Measurements from ENCODE around the gene CIAPIN1. TPM values are rescaled to one million over a fixed set of nuclear protein-coding genes. Genes with fewer than 3 reads are reported as not detected.
A peak's percentile ranks its signal among the peaks of the same experiment; 100 is the strongest.

Gene CIAPIN1
- total and polyA plus RNA-seq, 5 donors from 2014 or later = 27.1 to 56.5 (median 50.6) TPM

DNA sequence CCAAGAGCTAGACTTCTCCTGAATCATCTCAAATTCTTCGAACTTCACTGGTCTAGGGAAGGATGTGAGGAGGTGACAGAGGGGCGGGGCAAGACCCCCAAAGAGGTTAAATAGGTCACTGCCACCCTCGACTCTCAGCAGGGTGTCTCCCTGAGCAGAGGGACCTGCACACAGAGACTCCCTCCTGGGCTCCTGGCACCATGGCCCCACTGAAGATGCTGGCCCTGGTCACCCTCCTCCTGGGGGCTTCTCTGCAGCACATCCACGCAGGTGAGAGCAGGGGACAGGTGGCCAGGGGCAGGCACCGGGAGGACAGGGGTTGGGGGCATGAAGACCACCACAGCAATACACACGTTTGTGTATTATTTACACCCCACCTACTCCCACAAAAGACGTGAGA lies 33.5 kb downstream of the CIAPIN1 start:
- Histone ChIP-seq H3K9me3 (ENCODE audit: control insufficient read depth in 2 of 2, low read length in 2 of 2) (no peaks in the 10 kb centered on the region), H3K27ac (ENCODE audit: insufficient read depth, low read length, poor library complexity, severe bottlenecking) (no peak overlapping the region), H3K27me3 (ENCODE audit: control insufficient read depth, insufficient read depth, low read length) (no peaks in the 10 kb centered on the region), H3K4me3 (ENCODE audit: low read depth, low read length) (no peak overlapping the region), H3K36me3 (ENCODE audit: control insufficient read depth, insufficient read depth, low read length) (no peaks in the 10 kb centered on the region), H3K4me1 (ENCODE audit: control insufficient read depth, insufficient read depth, low read length, poor library complexity, severe bottlenecking) (peaks cover 11% of the 10 kb centered on the region)
- no peak for DNase-seq
- Mint-ChIP-seq H3K36me3 (no peaks in the 10 kb centered on the region), H3K4me1 (peaks cover 3 to 14% (median 7%) of the 10 kb centered on the region in 4 donors), H3K4me3 (no peak overlapping the region), H3K27ac (peak overlapping the region in 1 of 3 donors; percentile 55), H3K27me3 (peaks cover 9% of the 10 kb centered on the region), H3K9me3 (no peaks in the 10 kb centered on the region)
- no peak for ATAC-seq (ENCODE audit: low read depth in 2 of 2)

DNA sequence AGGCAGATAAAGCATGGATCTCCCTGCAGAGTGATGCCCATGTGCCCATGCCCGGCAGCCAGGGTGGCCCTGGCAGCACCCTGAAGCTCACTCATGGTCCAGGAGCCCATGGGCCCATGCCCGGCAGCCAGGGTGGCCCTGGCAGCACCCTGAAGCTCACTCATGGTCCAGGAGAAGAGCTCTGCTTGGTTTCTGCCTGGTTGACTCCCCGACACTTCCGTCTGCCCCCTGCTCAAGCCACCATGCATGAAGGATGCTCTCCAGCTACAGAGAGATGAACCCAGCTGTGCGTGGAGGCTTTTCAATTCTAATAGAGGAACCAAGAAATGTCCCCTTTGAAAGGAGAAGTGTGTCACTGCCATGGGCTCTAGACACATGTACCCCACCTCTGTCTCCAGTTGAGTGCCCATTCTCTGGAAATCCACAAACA lies 33.9 kb downstream of the CIAPIN1 start:
- Mint-ChIP-seq H3K27me3 (peaks cover 9% of the 10 kb centered on the region), H3K36me3 (no peaks in the 10 kb centered on the region), H3K4me1 (peaks cover 3 to 11% (median 6%) of the 10 kb centered on the region in 4 donors), H3K4me3 (no peak overlapping the region), H3K27ac (peak overlapping the region in 1 of 3 donors; percentile 55), H3K9me3 (no peaks in the 10 kb centered on the region)
- ATAC-seq (ENCODE audit: low read depth in 2 of 2) = peak in 1 of 2 donors; percentile 26
- peaks cover 8% of the 10 kb centered on the region for H3K4me1 ChIP-seq (ENCODE audit: control insufficient read depth, insufficient read depth, low read length, poor library complexity, severe bottlenecking)
- H3K36me3 ChIP-seq (ENCODE audit: control insufficient read depth, insufficient read depth, low read length) = no peaks in the 10 kb centered on the region
- H3K27ac ChIP-seq (ENCODE audit: insufficient read depth, low read length, poor library complexity, severe bottlenecking) = no peak overlapping the region
- no peaks in the 10 kb centered on the region for H3K9me3 ChIP-seq (ENCODE audit: control insufficient read depth in 2 of 2, low read length in 2 of 2)
- H3K27me3 ChIP-seq (ENCODE audit: control insufficient read depth, insufficient read depth, low read length) = no peaks in the 10 kb centered on the region
- no peak overlapping the region for H3K4me3 ChIP-seq (ENCODE audit: low read depth, low read length)
- DNase-seq = no peak

DNA sequence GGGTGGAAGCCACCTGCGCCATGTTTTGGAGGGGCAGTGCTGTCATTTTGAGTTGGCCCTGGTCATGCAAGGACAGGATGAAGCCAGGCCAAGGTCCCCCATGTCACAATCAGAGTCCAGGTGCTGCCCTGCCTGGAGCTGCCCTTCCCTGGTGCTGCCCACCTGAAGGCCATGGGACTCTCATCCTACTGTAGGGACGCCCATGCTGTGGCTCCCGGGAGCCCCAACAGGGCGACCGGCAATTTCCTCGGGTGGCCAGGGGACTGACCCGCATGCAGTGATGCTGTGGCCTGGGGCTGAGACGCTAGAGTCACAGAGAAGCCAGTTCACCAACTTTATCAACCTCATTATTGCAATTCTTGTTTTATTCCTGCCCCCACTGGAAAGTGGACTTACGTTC lies 34.6 kb downstream of the CIAPIN1 start:
- Histone ChIP-seq H3K4me1 (ENCODE audit: control insufficient read depth, insufficient read depth, low read length, poor library complexity, severe bottlenecking) (peaks cover 8% of the 10 kb centered on the region), H3K27me3 (ENCODE audit: control insufficient read depth, insufficient read depth, low read length) (no peaks in the 10 kb centered on the region), H3K4me3 (ENCODE audit: low read depth, low read length) (no peak overlapping the region), H3K9me3 (ENCODE audit: control insufficient read depth in 2 of 2, low read length in 2 of 2) (no peaks in the 10 kb centered on the region), H3K36me3 (ENCODE audit: control insufficient read depth, insufficient read depth, low read length) (no peaks in the 10 kb centered on the region), H3K27ac (ENCODE audit: insufficient read depth, low read length, poor library complexity, severe bottlenecking) (no peak overlapping the region)
- Mint-ChIP-seq H3K9me3 (no peaks in the 10 kb centered on the region), H3K27me3 (peaks cover 9% of the 10 kb centered on the region), H3K4me1 (peaks cover 3 to 7% (median 6%) of the 10 kb centered on the region in 4 donors), H3K36me3 (no peaks in the 10 kb centered on the region), H3K27ac (no peak overlapping the region), H3K4me3 (no peak overlapping the region)
- no peak for ATAC-seq (ENCODE audit: low read depth in 2 of 2)
- no peak for DNase-seq

DNA sequence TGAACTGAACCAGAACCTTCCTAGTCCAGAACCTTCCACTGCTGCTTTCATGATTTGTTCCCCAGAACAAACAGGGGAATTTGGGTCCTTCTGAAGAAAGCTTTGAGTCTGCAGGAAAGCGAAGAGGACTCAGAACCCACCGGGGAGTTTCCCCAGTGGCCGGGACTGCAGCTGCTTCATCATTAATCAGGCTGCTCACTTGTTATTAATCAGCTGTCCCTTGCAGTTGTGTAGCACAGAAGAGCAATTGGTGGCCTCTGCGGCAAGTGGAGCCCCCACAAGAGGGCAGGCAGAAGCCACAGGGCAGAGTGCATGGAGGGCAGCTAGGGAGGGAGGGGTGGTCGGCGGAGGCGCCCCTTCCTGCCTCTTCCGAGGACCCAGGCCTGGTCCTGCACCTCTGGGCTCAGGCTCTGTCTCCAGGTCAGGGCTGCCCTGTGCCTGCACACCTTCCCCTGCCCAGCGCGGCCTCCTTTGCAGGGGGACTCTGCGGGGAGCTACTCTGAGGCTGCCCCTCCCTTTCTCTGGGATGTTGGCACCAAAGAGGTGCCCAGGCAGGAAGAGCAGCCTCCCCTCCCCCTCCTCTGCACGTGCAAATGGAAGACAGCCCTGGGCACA lies 35.7 kb downstream of the CIAPIN1 start:
- Mint-ChIP-seq H3K27me3 (peaks cover 4% of the 10 kb centered on the region), H3K4me1 (peaks cover 0 to 3% (median 0%) of the 10 kb centered on the region in 4 donors), H3K36me3 (no peaks in the 10 kb centered on the region), H3K4me3 (no peak overlapping the region), H3K9me3 (no peaks in the 10 kb centered on the region), H3K27ac (peak overlapping the region in 1 of 3 donors; percentile 55)
- ATAC-seq (ENCODE audit: low read depth in 2 of 2) (no peak), DNase-seq (no peak)
- H3K27me3 ChIP-seq (ENCODE audit: control insufficient read depth, insufficient read depth, low read length) = no peaks in the 10 kb centered on the region
- no peak overlapping the region for H3K4me3 ChIP-seq (ENCODE audit: low read depth, low read length)
- no peaks in the 10 kb centered on the region for H3K9me3 ChIP-seq (ENCODE audit: control insufficient read depth in 2 of 2, low read length in 2 of 2)
- H3K27ac ChIP-seq (ENCODE audit: insufficient read depth, low read length, poor library complexity, severe bottlenecking) = no peak overlapping the region
- H3K36me3 ChIP-seq (ENCODE audit: control insufficient read depth, insufficient read depth, low read length) = no peaks in the 10 kb centered on the region
- H3K4me1 ChIP-seq (ENCODE audit: control insufficient read depth, insufficient read depth, low read length, poor library complexity, severe bottlenecking) = no peaks in the 10 kb centered on the region

DNA sequence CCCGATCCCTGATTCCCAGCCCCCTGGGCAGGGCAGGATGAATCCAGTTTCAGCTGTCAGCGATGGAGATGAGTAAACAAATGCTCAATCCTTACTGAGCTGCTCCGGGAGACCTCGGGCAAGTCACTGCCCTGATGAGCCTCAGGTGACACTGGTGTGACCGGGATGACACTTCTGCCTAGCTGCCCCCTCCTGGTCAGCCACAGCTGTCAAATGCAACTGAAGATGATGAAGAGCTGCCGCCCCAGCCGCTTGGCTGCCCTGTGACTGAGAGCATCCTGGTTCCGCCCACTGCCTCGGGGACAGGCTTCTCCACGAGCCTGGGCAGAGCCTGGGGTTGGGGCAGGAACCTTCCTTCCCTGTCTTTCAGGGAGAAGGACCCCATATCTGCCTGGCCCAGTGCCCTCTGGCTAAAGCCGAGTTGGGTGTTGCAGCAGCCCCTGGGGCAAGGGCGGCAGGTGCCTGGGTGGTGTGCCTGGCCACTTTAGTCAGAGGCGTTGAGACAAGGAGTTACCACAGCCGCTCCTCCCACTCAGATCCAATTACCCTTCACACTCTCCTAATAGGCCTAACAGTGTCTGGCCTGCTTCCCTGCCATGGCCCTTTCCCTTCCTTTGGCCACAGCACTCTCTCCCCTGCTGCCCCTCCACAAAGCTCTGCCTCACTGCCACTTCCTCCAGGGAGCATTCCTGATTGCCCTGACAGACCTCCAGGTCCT lies 37.2 kb downstream of the CIAPIN1 start:
- peaks cover 4% of the 10 kb centered on the region for H3K27me3 Mint-ChIP-seq

DNA sequence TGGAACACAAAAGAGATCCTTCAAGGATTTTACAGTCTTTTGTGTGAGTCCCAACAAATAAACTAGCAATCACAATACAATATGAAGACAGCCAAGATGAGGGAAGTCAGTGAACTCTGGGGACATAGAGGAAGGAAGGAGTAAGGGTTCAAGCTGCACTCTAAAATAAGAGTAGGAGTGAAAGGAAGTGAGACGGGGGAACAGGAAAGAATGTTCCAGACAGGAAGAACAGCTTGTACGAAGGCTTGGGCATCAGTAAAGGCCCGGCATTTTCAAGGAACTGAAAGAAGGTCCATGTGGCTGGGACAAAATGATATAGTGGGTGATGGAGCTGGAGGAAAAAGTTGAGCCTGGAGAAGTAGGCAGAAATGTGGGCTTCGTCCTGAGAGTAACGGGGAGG lies 38.1 kb downstream of the CIAPIN1 start:
- DNase-seq = no peak
- Histone ChIP-seq H3K4me1 (ENCODE audit: control insufficient read depth, insufficient read depth, low read length, poor library complexity, severe bottlenecking) (no peaks in the 10 kb centered on the region), H3K4me3 (ENCODE audit: low read depth, low read length) (no peak overlapping the region), H3K27ac (ENCODE audit: insufficient read depth, low read length, poor library complexity, severe bottlenecking) (no peak overlapping the region), H3K27me3 (ENCODE audit: control insufficient read depth, insufficient read depth, low read length) (no peaks in the 10 kb centered on the region), H3K36me3 (ENCODE audit: control insufficient read depth, insufficient read depth, low read length) (no peaks in the 10 kb centered on the region), H3K9me3 (ENCODE audit: control insufficient read depth in 2 of 2, low read length in 2 of 2) (no peaks in the 10 kb centered on the region)
- Mint-ChIP-seq H3K36me3 (no peaks in the 10 kb centered on the region), H3K27me3 (peaks cover 4% of the 10 kb centered on the region), H3K9me3 (no peaks in the 10 kb centered on the region), H3K4me1 (peaks cover 0 to 3% (median under 1%) of the 10 kb centered on the region in 4 donors), H3K4me3 (no peak overlapping the region), H3K27ac (peak overlapping the region in 1 of 3 donors; percentile 53)
- ATAC-seq (ENCODE audit: low read depth in 2 of 2) = no peak

More for the DNA sequence above, 37.2 kb downstream of the CIAPIN1 start:
- H3K4me1 ChIP-seq (ENCODE audit: control insufficient read depth, insufficient read depth, low read length, poor library complexity, severe bottlenecking) = no peaks in the 10 kb centered on the region
- H3K9me3 Mint-ChIP-seq = no peaks in the 10 kb centered on the region
- H3K27ac Mint-ChIP-seq = peak overlapping the region in 1 of 3 donors; percentile 29
- ATAC-seq (ENCODE audit: low read depth in 2 of 2) = no peak
- no peaks in the 10 kb centered on the region for H3K36me3 ChIP-seq (ENCODE audit: control insufficient read depth, insufficient read depth, low read length)
- no peak overlapping the region for H3K27ac ChIP-seq (ENCODE audit: insufficient read depth, low read length, poor library complexity, severe bottlenecking)
- H3K36me3 Mint-ChIP-seq = no peaks in the 10 kb centered on the region
- DNase-seq = no peak
- H3K4me1 Mint-ChIP-seq = peaks cover 0 to 3% (median 0%) of the 10 kb centered on the region in 4 donors
- H3K9me3 ChIP-seq (ENCODE audit: control insufficient read depth in 2 of 2, low read length in 2 of 2) = no peaks in the 10 kb centered on the region
- no peak overlapping the region for H3K4me3 ChIP-seq (ENCODE audit: low read depth, low read length)
- H3K4me3 Mint-ChIP-seq = no peak overlapping the region
- no peaks in the 10 kb centered on the region for H3K27me3 ChIP-seq (ENCODE audit: control insufficient read depth, insufficient read depth, low read length)

DNA sequence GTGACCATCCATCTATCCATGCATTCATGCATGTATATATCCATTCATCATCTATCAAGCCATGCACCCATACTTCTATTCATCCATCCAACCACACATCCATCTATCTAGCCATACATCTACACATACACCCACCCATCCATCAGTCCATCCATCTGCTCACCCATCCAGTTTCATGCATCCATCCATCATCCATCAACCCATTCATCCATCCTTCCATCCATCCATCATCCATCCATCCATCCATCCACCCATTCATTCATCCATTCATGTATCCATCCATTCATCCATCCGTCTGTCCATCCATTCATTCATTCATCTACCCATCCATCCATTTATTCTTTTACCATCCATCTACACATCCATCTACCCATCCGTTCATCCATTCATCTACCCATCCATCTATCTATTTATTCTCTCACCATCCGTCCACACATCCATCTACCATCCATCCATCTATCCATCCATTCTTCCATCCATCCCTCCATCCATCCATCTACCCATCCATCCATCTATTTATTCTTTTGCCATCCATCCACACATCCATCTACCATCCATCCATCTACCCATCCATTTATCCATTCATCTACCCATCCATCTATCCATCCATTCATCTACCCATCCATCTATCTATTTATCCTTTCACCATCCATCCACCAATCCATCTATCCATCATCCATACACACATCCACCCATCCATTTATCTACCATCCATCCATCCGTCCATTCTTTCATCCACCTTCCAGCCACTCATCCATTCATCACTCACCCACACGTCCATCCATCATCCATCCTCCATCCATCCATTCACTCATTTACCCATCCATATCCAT lies 39.4 kb downstream of the CIAPIN1 start:
- Histone ChIP-seq H3K36me3 (ENCODE audit: control insufficient read depth, insufficient read depth, low read length) (no peaks in the 10 kb centered on the region), H3K27ac (ENCODE audit: insufficient read depth, low read length, poor library complexity, severe bottlenecking) (no peak overlapping the region), H3K4me1 (ENCODE audit: control insufficient read depth, insufficient read depth, low read length, poor library complexity, severe bottlenecking) (no peaks in the 10 kb centered on the region), H3K9me3 (ENCODE audit: control insufficient read depth in 2 of 2, low read length in 2 of 2) (no peaks in the 10 kb centered on the region), H3K4me3 (ENCODE audit: low read depth, low read length) (no peak overlapping the region), H3K27me3 (ENCODE audit: control insufficient read depth, insufficient read depth, low read length) (no peaks in the 10 kb centered on the region)
- H3K27ac Mint-ChIP-seq = no peak overlapping the region
- peaks cover 4% of the 10 kb centered on the region for H3K27me3 Mint-ChIP-seq
- ATAC-seq (ENCODE audit: low read depth in 2 of 2) (no peak), DNase-seq (no peak)
- peaks cover 0 to 3% (median under 1%) of the 10 kb centered on the region in 4 donors for H3K4me1 Mint-ChIP-seq
- H3K9me3 Mint-ChIP-seq = no peaks in the 10 kb centered on the region
- no peak overlapping the region for H3K4me3 Mint-ChIP-seq
- H3K36me3 Mint-ChIP-seq = no peaks in the 10 kb centered on the region
